Measurements from ENCODE around the gene PLD5.

Gene PLD5

GRCh38 chr1:242033447-242033846 lies 491.1 kb downstream of the PLD5 start:
- DNase-seq = no peak
